ENCODE results near the gene TTC34. TPM values are rescaled to one million over a fixed set of nuclear protein-coding genes. Genes with fewer than 3 reads are reported as not detected.
A peak's percentile ranks its signal among the peaks of the same experiment; 100 is the strongest.

TTC34 gene
- total and polyA plus RNA-seq, 2 of the 13 experiments (the other 11 are each of a cell fraction or from before 2014, with no cell fraction given): 0.07 to 0.11 TPM

DNA sequence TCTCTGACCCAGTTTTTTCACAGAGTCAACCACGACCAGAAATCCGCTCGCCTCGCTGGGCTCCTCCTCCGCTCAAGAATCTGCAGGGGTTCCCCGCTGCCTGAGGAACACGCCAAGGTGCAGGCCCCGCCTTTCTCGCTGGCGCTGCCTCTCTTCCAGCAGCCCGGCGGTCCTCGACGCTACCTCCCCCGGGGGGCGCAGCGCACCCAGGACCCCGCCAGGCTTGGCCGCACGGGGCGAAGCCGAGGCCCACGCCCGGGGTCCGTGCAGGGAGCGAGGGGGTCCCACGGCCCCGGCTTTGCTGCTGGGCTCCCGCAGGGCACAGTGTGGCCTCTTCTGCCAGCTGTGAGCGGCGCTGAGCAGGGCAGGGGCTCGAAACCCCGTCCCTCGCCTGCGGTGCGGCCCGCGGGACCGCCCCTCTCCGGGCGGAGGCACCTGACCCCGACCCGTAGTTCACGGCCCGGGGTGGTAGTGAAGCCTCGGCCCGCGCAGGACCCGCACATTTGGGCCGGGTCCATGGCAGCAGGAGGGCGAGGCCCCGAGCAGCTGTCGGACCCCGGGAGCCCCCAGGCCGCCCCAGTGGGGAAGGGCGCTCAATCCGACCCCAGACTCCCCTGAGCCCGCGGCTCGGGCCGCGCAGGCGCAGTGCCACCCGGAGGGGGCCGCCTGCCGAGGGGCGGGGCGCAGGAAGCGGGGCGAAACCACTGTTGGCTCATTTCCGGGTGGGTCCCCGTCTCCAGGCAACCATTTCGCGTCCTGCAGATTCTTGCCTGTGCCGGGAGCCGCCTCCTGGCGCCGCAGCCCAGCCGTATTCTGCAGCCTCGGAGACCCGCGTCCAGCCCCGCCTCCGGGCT lies 158.7 kb downstream of the TTC34 start:
- ChIA-PET POLR2A (no interaction called here), CTCF (ENCODE audit: low intra/inter-chr PET ratio, low total read pairs) (no interaction called here)
- BruUV-seq (replicated peaks): no TSS peak
- intact Hi-C loops (cut with micrococcal nuclease; ENCODE audit: unreplicated experiment): loop anchor here (2.0 kb wide), 1 partner anchor 230 kb away; the partner anchor contains the start of gene PEX10
- DNase-seq (ENCODE audit: low spot score) (peak; percentile 86), FAIRE-seq (peak; percentile 48), ATAC-seq (peak; percentile 82)
- Histone ChIP-seq H4K20me1 (ENCODE audit: insufficient read depth, low read length) (no peaks in the 10 kb centered on the region), H3K27ac (ENCODE audit: extremely low read length, insufficient read depth, low read length) (peak overlapping the region; percentile 57), H3K79me2 (ENCODE audit: insufficient read depth, low read length) (peaks cover 3% of the 10 kb centered on the region), H3K36me3 (replicated peaks in 1 of 2; ENCODE audit: control insufficient read depth in 1 of 2, insufficient read depth in 2 of 2, low read length in 2 of 2) (no peaks in the 10 kb centered on the region), H3K4me1 (ENCODE audit: insufficient read depth, low read length) (peaks cover 6% of the 10 kb centered on the region; the same call in 1 of the 2 replicates), H3K4me2 (ENCODE audit: low read depth, low read length) (peak overlapping the region; percentile 82), H2AFZ (ENCODE audit: low read length) (no peak overlapping the region), H3K9me3 (ENCODE audit: low read length) (peaks cover 14% of the 10 kb centered on the region), H3K9ac (ENCODE audit: insufficient read depth, low read depth, low read length) (peak overlapping the region; percentile 76), H3K27me3 (ENCODE audit: control insufficient read depth in 1 of 2, insufficient read depth in 2 of 2, low read length in 2 of 2) (peaks cover 2 to 4% of the 10 kb centered on the region in 2 experiments; a peak in 3 of 5 replicates), H3K4me3 (replicated peaks in 1 of 3; ENCODE audit: insufficient read depth in 1 of 3, low read depth in 2 of 3, low read length in 3 of 3) (peak overlapping the region; percentile 70 to 81 (median 74))
- in situ Hi-C loops (cut with HindIII; ENCODE audit: extremely low pct_ligation_motif_present, low pct_unique_long_range_greater_than_20kb): no loop called here
- WGBS (ENCODE audit: low lambda C conversion rate): 3% methylated on average over 14 of the region's 84 CpGs
- TF ChIP-seq, protein P1, sequence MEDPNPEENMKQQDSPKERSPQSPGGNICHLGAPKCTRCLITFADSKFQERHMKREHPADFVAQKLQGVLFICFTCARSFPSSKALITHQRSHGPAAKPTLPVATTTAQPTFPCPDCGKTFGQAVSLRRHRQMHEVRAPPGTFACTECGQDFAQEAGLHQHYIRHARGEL (CRISPR knock-in tag; IDR thresholded peaks at IDR 0.05): no peak
- TF ChIP-seq ETV6 (CRISPR knock-in tag; conservative IDR thresholded peaks at IDR 0.05) (no peak), ZNF180 (CRISPR knock-in tag; IDR thresholded peaks at IDR 0.05; ENCODE audit: borderline replicate concordance, low read depth) (no peak), SOX5 (CRISPR knock-in tag; IDR thresholded peaks at IDR 0.05; ENCODE audit: borderline replicate concordance) (no peak), PCBP2 (optimal IDR thresholded peaks at IDR 0.05; ENCODE audit: low read depth, low read length, poor library complexity, severe bottlenecking) (no peak), GTF2F1 (IDR thresholded peaks at IDR 0.05; ENCODE audit: low read length) (no peak), FOSL2 (CRISPR knock-in tag; IDR thresholded peaks at IDR 0.05) (no peak), NFIC (IDR thresholded peaks at IDR 0.05; ENCODE audit: low read length) (no peak), WIZ (CRISPR knock-in tag; IDR thresholded peaks at IDR 0.05) (peak; percentile 39; the same call in 1 of the 2 replicates), NPAS2 (CRISPR knock-in tag; IDR thresholded peaks at IDR 0.05; ENCODE audit: borderline replicate concordance) (no peak), PAWR (CRISPR knock-in tag; IDR thresholded peaks at IDR 0.05; ENCODE audit: borderline replicate concordance) (no peak), NFE2L1 (CRISPR knock-in tag; IDR thresholded peaks at IDR 0.05; ENCODE audit: borderline replicate concordance) (no peak), ZSCAN21 (CRISPR knock-in tag; IDR thresholded peaks at IDR 0.05; ENCODE audit: borderline replicate concordance) (no peak), RORA (CRISPR knock-in tag; IDR thresholded peaks at IDR 0.05) (no peak)
- TF ChIP-seq, protein P2, sequence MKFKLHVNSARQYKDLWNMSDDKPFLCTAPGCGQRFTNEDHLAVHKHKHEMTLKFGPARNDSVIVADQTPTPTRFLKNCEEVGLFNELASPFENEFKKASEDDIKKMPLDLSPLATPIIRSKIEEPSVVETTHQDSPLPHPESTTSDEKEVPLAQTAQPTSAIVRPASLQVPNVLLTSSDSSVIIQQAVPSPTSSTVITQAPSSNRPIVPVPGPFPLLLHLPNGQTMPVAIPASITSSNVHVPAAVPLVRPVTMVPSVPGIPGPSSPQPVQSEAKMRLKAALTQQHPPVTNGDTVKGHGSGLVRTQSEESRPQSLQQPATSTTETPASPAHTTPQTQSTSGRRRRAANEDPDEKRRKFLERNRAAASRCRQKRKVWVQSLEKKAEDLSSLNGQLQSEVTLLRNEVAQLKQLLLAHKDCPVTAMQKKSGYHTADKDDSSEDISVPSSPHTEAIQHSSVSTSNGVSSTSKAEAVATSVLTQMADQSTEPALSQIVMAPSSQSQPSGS (CRISPR knock-in tag; IDR thresholded peaks at IDR 0.05): no peak
- TF ChIP-seq, protein P3, sequence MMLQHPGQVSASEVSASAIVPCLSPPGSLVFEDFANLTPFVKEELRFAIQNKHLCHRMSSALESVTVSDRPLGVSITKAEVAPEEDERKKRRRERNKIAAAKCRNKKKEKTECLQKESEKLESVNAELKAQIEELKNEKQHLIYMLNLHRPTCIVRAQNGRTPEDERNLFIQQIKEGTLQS (CRISPR knock-in tag; IDR thresholded peaks at IDR 0.05): peak; percentile 34; the same call in 1 of the 2 replicates
- TF ChIP-seq, protein P4, sequence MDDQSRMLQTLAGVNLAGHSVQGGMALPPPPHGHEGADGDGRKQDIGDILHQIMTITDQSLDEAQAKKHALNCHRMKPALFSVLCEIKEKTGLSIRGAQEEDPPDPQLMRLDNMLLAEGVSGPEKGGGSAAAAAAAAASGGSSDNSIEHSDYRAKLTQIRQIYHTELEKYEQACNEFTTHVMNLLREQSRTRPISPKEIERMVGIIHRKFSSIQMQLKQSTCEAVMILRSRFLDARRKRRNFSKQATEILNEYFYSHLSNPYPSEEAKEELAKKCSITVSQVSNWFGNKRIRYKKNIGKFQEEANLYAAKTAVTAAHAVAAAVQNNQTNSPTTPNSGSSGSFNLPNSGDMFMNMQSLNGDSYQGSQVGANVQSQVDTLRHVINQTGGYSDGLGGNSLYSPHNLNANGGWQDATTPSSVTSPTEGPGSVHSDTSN (CRISPR knock-in tag; IDR thresholded peaks at IDR 0.05; ENCODE audit: borderline replicate concordance): no peak
- TF ChIP-seq, protein P5, sequence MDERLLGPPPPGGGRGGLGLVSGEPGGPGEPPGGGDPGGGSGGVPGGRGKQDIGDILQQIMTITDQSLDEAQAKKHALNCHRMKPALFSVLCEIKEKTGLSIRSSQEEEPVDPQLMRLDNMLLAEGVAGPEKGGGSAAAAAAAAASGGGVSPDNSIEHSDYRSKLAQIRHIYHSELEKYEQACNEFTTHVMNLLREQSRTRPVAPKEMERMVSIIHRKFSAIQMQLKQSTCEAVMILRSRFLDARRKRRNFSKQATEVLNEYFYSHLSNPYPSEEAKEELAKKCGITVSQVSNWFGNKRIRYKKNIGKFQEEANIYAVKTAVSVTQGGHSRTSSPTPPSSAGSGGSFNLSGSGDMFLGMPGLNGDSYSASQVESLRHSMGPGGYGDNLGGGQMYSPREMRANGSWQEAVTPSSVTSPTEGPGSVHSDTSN (CRISPR knock-in tag; IDR thresholded peaks at IDR 0.05): no peak
- TF ChIP-seq, protein P6, sequence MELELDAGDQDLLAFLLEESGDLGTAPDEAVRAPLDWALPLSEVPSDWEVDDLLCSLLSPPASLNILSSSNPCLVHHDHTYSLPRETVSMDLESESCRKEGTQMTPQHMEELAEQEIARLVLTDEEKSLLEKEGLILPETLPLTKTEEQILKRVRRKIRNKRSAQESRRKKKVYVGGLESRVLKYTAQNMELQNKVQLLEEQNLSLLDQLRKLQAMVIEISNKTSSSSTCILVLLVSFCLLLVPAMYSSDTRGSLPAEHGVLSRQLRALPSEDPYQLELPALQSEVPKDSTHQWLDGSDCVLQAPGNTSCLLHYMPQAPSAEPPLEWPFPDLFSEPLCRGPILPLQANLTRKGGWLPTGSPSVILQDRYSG (CRISPR knock-in tag; IDR thresholded peaks at IDR 0.05): no peak

Data from HepG2 (cell line).